Stimulated activated naive CD4-positive, alpha-beta T cell (primary cell): ENCODE results near the gene RTP5.
"Not testable (repeated sequence)": the region's sequence is repeated elsewhere in the genome, so short reads cannot be mapped to it uniquely, and the experiment has no call there.

ENCODE experiments used
- DNase-seq, 6 experiments: peaks; one replicate each; lab custom pipeline; 2025; lab: John Stamatoyannopoulos, UW

RTP5 gene

GRCh38 chr2:241902357-241902991, 32.9 kb downstream of the RTP5 start:
- no peak for DNase-seq

GRCh38 chr2:241903121-241904010, 33.8 kb downstream of the RTP5 start:
- DNase-seq: no peak

GRCh38 chr2:241904011-241904718, 34.6 kb downstream of the RTP5 start:
- DNase-seq: no peak

DNA sequence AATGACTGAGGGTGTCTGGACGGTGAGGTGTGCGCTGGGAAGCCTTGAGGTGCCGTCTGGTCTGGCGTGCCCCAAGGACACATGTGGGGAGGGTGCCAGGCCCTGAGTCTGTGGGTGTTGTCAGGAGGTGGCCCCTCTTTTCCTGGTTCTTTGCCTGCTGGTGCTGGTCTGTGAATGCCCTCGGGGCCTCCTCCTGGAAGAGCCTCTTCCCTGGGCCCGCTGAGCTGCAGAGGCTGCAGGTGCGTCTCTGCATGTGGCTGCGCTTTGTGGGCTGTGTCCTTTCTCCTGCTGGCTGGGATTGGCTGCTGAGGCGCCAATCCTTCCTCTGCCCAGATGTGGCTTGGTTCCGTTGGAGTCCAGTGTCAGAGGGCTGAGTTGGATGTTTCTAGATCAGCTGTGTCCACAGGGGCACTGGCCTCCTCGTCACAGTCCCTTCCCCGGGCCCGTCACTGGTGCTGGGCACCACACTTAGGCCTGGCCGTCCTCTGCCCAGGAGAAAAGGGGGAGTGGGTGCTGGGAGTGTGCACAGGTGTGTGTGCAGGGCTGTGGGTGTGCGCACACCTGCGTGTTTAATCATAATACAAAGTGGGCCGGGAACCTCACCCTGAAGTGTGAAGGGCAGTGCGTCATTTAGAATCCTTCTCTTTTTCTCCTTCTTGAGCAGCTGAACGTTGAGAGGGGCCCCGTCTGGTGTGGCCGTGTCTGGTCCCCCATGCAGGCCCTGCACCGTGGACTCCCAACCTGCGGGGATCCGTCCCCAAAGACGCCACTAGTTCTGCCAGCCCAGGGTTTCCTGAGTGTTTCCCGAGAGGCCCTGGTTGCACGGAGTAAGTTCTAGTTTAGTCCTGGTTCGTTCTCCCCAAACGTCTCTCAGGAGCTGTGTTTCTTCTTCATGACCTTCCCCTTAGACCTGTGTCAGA, 35.5 kb downstream of the RTP5 start:
- no peak for DNase-seq

DNA sequence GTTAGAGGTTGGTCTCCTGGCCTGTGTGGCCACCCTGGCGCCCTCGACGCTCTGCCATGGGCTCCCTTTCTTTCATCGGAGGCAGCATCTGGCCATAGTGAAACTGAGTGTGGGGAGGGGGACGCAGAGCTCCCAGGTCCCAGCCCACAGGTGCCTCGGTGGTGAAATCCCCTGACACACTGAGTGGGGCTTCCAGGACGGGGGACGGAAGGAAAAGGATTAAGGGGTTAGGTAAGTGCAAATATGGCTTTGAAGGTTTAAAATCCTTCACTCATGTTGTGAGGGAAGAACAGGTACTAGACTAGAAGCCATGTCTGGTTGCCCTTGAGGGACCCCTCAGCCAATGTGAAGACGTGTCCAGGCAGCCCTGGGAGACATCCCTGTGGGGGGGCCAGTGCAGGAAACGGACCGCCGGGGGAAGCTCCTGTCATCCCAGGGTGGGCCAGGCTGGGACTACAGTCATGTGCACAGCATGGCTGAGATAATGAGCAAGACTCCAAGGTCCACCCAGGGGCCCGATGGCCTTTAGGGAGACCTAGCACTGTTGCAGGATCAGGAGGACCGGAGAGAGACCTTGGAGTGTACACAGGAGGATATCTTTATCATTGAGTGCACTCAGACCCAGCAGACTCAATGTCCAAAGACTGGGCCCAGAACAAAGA, 36.3 kb downstream of the RTP5 start:
- no peak for DNase-seq

DNA sequence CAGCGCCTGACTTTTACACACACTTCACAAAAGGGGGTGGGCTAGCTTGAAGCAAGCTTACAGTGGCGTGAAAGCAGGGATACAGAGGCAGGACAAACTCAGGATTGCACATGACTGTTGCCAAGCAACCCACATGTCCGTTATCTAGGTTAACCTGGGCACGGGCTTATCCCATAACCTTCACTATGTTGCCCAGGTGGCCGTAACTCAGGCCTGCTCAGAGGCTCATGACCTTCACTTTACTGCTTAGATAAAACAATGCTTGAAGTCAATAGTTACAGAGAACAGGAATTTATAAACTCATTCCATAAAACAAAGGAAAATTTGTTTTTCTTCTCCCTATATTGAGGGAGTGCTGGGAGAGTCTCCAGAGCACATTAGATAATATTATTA, 36.8 kb downstream of the RTP5 start:
- not testable (repeated sequence) for DNase-seq

DNA sequence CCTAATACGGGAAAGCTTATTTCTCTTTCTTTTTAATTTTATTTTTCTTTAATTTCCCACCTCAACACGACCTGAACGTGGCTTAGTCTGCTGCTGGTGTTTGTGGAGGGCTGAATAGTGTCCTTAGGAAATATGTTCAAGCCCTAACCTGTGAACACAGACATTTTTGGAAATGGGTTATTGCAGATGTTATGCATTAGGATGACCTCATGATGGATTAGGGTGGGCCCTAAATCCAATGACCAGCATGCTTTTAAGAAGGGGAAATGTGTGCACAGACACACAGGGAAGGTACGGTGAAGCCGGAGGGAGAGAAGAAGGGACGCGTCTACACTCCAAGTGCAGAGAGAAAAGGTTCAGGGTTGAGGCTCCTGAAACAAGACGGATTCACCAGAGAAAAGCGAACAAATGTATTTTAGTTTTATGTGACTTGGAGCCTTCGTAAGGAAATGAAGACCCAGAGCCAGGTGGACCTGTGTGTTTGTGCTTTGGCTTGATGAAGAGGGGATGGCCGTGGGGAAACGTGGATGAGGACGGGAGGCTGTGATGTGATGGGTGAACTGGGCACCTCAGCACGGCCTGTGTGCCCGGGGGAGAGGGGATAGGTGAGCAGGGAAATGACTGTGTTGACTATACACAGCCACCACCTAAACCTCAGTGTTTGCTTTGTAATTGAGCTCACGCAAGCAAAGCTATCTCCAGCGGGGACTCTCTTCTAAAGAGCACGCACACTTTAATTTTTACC, 37.5 kb downstream of the RTP5 start:
- DNase-seq: no peak

DNA sequence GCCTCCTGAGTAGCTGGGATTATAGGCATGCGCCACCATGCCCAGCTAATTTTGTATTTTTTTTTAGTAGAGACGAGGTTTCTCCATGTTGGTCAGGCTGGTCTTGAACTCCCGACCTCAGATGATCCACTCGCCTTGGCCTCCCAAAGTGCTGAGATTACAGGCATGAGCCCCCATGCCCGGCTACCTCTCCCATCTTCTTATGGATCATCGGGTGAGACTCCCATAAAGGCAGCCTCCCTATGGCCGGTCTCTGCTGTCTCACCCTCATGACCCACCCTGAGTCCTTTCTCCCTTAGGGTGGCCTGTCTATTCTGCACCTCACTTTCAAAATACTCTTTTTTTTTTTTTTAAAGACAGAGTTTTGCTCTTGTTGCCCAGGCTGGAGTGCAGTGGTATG, 38.3 kb downstream of the RTP5 start:
- DNase-seq: not testable (repeated sequence)

- DNase-seq: no peak
Measured at GRCh38 chr2:241908686-241909420, 39.3 kb downstream of the RTP5 start.

- no peak for DNase-seq
Measured at GRCh38 chr2:241909769-241910168, 40.2 kb downstream of the RTP5 start.

- DNase-seq: no peak
Measured at GRCh38 chr2:241910604-241911520, 41.3 kb downstream of the RTP5 start.

DNA sequence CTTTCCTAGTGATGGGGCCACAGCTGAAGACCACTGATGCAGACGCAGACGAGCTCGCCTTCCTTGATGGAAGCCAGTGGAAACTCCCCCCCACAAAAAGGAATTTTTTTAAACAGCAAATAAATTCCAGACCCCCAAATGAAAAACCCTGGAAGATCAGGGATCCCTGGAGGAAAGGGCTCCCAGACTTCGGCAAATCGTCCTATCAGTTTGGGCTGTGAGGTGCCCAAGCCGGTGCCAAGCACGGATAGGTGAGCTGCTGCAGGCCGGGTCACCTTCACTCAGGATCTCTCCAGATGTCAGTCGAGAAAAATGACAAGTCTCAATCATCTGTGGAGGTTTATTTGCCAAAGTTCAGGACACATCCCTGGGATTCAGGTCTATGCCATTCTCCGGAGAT, 42.0 kb downstream of the RTP5 start:
- no peak for DNase-seq

GRCh38 chr2:241912021-241912555, 42.6 kb downstream of the RTP5 start:
- no peak for DNase-seq

GRCh38 chr2:241913703-241914102, 44.2 kb downstream of the RTP5 start:
- DNase-seq: no peak

- DNase-seq: no peak
Measured at GRCh38 chr2:241914542-241914941, 45.0 kb downstream of the RTP5 start.

- DNase-seq: not testable (repeated sequence)
Measured at GRCh38 chr2:241921631-241922030, 52.1 kb downstream of the RTP5 start.

DNA sequence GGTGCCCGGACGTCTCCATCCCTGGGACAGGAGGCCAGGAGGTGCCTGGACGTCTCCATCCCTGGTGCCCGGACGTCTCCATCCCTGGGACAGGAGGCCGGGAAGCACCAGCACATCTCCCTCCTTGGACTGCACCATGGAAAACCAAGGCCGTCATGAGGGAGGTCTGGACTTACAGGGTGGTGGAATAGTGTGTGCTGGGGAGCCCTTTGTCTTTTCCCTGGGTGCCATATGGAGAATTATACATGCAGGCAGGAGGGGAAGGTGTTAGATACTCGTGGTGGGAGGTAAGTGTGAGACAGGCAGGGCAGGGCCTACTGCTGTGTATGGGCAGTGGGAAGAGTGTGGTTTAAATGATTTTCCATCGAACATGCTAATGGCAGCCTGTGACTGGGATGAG, 52.9 kb downstream of the RTP5 start:
- no peak for DNase-seq
